ENCODE data around the gene DCTN1.

- TF ChIP-seq, protein P1, sequence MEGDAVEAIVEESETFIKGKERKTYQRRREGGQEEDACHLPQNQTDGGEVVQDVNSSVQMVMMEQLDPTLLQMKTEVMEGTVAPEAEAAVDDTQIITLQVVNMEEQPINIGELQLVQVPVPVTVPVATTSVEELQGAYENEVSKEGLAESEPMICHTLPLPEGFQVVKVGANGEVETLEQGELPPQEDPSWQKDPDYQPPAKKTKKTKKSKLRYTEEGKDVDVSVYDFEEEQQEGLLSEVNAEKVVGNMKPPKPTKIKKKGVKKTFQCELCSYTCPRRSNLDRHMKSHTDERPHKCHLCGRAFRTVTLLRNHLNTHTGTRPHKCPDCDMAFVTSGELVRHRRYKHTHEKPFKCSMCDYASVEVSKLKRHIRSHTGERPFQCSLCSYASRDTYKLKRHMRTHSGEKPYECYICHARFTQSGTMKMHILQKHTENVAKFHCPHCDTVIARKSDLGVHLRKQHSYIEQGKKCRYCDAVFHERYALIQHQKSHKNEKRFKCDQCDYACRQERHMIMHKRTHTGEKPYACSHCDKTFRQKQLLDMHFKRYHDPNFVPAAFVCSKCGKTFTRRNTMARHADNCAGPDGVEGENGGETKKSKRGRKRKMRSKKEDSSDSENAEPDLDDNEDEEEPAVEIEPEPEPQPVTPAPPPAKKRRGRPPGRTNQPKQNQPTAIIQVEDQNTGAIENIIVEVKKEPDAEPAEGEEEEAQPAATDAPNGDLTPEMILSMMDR (conservative IDR thresholded peaks at IDR 0.05; ENCODE audit: low read depth, low read length), result no peak
- TF ChIP-seq EZH2 (IDR thresholded peaks at IDR 0.05; ENCODE audit: borderline replicate concordance, low read depth, low read length, poor library complexity, severe bottlenecking), result no peak
These were observed 10.1 kb downstream of the DCTN1 start for GRCh38 chr2:74369976-74370375.
